Measurements from ENCODE around the gene SYNE3.

DNA sequence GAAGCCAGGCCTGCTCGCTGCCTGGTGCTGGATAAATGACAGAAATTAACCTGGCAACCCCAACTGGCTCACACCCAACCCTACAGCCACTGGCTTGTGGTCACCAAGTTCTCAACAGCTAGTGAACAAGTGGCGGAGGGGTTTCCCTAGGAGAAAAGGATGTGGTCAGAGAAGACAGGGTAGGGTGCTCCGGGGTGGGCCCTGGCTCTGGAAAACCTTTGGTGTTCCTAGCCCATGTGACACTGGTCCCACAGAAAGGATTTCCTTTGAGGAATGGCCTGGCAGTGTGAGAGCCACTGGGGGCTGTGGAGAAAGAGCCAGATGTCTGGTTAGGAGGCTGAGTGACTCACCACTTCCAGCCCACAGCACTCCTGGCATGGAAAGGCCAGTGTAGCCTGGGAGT lies 8.7 kb downstream of the SYNE3 start:
- TF ChIP-seq CTCF (IDR thresholded peaks at IDR 0.05) (no peak), POLR2A (IDR thresholded peaks at IDR 0.05) (no peak)
